ENCODE measurements around the gene FCGR1A.
"Not testable (repeated sequence)": the region's sequence is repeated elsewhere in the genome, so short reads cannot be mapped to it uniquely, and the experiment has no call there.

The FCGR1A gene

DNA sequence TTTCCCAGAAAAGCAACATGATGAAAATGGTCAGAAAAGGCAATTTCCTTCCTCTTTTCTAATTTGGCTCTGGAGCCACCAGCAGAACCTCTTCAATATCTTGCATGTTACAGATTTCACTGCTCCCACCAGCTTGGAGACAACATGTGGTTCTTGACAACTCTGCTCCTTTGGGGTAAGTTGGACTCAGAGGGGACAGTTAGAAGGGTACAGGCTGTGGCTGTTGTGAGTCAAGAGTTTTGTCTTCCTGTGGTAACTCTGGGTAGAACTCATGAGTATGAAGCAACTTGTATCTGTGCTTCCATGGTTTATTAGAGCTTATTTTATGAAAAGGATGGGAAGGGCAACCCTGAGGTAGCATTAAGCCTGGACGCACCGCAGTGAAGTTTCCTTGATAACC is at the start of gene FCGR1A:
FCGR1A (plus strand) TSS at position 95 of the 400 bp plus-strand sequence; CDS start at position 145, 50 bp downstream.
- not testable (repeated sequence) for DNase-seq (ENCODE audit: low read depth, low spot score); H3K27ac ChIP-seq

DNA sequence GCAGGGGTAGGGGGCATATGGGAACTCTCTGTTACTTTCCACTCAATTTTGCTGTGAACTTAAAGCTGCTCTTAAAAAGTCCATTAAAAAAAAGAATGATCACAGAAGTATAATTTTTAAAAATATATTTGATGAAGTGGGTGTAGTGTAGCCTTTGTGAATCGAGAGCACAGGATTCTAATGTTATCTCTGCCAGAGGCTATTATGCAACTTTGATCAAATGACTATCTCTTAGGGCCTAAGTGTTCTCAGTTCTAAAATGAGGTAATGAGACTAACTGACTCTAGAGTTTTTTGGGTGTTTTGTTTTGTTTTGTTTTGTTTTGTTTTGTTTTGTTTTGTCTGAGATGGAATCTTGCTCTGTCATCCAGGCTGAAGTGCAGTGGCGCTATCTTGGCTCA is 49.7 kb upstream of the FCGR1A start:
- not testable (repeated sequence) for H3K27ac ChIP-seq; DNase-seq (ENCODE audit: low read depth, low spot score)

DNA sequence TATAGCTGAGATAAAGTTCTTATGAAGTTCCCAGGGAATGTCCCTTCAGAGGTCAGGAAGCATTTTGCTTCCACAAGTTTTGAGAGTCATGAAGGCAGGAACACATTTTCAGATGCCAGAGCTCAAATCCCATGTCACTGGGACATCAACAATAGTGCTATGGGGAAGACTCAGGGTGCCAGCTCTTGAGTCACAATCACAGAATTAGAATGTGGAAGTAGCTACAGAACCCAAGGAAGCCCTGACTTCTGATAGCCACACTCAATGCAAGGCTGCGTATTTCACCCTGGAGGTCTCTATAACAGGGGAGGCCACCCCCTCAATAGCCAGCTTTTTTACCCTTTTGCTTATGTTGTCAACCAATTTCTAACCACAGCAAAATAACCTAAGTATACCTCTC is 47.8 kb upstream of the FCGR1A start:
- DNase-seq (ENCODE audit: low read depth, low spot score); H3K27ac ChIP-seq: not testable (repeated sequence)

DNA sequence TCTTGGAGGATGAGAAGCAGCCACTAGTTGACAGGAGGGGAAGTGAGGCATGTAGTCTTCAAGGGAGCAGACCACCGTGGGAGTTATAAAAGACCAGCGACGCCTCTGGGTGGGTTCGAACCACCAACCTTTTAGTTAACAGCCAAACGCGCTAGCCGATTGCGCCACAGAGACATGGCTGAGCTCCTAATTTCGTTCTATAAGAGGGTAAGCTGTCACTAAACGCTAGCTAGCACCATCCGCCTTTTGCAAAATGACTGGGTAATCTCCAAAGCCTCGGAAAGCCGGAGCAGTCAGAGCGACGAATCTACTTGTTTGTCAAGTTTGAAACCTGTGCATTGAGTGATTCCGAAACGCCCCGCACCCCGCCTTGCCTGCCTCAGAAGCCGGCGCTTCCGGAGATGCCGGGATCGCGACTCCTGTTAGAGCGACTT is 42.3 kb upstream of the FCGR1A start:
- H3K27ac ChIP-seq; DNase-seq (ENCODE audit: low read depth, low spot score): not testable (repeated sequence)

DNA sequence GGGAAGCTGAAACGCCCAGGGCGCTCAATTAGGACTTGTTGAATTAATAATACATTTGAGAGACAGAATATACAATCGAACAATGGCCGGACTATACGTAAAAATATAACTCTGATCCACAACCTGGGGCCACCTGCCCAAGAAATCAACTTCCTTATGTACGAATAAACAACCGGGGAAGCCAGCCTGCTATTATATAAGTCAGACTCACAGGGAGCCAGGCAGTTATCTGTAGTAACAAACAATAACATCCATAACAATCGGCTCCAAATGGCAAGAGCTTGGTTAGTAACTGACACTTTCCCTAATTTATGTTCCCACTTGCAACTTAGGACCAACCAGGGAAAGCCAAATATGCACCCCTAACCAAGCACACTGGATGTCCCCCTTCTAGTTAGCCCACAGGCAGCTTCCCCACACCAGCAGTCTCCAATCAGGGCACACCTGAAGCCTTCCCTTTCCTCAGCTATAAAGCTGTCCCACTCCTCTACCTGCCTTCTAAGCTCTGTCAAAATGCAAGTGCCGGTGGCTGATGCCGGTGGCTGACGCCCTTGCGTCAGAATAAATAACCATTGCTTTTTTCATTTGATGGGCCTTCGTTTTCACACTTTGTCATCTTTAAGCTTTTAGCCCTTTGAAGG is 41.8 kb upstream of the FCGR1A start:
- not testable (repeated sequence) for DNase-seq (ENCODE audit: low read depth, low spot score); H3K27ac ChIP-seq

DNA sequence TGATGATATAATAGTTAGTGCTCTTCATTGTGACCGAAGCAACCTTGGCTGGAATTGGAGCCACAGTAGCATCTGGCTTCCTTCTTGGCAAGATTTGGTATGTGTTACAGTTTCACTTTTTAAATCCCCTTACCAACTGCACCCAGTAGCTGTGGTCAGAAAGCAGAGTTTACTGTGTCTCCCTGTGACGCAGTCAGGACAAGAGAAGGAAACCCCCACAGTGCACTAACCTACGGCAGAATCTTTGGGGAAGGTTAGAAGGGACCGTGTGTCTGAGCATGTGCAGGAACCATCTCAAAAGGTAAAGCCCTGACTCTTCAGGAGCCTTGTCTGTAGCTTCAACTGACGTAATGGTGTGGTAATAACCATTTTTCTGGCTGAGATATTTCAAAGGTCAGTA is 40.6 kb upstream of the FCGR1A start:
- not testable (repeated sequence) for H3K27ac ChIP-seq; DNase-seq (ENCODE audit: low read depth, low spot score)

DNA sequence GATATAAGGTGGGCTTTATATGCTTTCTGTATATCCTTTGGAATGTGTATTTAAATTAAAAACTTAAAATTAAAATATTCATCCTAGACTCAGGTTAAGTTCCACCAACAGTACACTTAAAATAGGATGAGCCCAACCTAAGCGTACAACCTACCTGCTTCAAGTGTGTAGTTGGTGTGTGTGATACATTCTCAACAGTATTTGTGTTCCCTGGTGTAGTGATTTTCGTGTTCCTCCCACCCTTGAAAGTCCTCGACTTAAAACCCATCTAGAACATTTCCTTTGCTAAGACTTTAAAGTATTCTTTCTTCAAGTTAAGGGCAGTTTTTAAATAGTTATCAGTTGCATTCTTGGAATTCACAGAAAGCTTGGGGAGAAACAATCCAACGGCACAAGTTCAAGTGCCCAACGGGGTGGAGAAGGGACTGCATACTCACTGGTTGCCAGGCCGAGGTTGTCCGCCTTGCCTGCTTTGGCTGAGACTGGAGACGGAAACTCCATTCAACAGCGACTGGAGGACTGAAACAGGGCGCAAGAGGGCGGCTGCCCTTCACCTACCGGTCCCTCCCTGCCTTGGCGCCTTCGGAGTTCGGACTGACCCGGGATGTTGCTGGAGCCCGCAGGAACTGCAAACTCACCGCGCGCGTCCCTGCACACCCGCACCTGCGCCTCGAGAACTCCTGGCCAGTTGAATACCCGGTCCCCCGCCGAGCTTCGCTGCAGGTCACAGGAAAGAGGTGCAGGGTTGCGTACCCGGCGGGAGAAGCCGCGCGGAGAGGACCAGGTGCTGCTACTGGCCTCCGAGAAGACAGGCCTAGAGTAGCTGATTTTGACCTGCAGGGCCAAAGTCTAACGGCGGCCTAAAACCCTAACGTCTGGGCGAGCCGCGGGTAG is 35.8 kb upstream of the FCGR1A start:
- not testable (repeated sequence) for DNase-seq (ENCODE audit: low read depth, low spot score)

DNA sequence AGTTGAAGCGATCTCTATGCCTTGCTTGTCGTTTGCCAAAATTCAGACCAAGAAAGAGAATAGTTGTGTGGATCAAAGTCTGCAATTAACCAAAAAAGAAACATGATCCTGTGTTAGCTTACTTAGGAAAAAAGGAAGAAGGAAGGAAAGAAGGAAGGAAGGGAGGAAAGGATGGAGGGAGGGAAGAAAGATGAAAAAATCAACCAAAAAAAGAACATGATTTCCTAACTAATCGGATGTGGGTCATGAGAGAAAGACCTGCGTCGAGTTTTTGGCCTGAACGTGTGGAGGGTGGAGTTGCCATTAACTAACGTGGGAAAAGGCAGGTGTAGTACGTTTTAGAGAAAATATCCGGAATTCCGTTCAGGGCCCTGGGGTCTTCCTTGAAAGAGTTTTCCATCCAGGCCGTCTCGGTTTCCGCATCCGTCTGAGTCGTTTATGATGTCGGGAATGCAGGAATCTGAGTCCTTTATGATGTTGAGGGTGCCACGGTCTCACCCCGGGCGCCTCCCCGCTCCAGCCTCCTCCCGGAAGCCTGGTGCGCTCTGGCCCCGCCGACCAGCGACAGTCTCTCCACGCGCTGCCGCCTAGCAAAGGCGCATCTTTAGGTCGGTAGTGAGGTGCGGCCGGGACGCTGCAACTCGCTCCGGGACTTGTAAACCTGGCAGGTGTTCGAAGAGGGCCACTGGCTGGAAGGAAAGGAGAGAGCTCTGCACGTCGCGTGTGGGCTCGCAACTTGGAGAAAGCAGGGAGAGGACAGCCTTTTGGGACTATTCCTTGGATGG is 34.9 kb upstream of the FCGR1A start:
- H3K27ac ChIP-seq; DNase-seq (ENCODE audit: low read depth, low spot score): not testable (repeated sequence)

More for the DNA sequence above, 35.8 kb upstream of the FCGR1A start:
- H3K27ac ChIP-seq = not testable (repeated sequence)

DNA sequence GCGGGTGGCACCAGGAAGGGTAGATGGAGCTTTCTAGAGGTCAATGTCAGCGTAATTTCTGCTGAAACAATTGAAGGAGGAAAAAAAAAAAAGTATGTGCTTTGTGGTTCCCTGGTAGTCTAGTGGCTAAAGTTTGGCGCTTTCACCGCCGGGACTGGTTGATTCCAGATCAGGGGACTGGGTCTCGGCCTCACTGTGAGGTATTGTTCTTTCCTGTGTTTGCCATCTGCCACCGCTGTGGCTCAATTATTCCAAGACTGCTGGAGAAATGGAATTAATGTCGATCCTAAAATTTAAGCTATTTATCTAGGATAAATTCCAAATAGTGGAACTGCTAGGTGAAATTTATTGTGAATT is 34.4 kb upstream of the FCGR1A start:
- not testable (repeated sequence) for H3K27ac ChIP-seq; DNase-seq (ENCODE audit: low read depth, low spot score)

DNA sequence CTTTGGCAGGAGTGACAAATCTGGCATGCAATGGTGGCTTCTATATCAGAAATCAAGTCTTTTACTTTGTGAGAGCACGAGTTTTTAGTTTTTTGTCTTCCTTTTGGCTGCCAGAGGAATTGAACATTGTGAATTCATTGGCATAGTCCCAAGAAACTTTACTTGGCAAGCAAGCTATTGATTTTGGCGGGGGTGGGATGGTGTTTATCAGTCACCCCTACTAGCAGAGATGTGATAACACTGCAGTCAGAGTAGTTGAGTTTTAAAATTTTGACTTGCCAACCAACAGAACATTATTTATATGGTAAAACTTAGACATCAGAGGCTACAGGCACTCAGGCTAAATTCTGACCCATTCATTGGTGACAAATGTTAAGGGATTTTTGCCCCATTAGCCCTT is 31.9 kb upstream of the FCGR1A start:
- H3K27ac ChIP-seq; DNase-seq (ENCODE audit: low read depth, low spot score): not testable (repeated sequence)

DNA sequence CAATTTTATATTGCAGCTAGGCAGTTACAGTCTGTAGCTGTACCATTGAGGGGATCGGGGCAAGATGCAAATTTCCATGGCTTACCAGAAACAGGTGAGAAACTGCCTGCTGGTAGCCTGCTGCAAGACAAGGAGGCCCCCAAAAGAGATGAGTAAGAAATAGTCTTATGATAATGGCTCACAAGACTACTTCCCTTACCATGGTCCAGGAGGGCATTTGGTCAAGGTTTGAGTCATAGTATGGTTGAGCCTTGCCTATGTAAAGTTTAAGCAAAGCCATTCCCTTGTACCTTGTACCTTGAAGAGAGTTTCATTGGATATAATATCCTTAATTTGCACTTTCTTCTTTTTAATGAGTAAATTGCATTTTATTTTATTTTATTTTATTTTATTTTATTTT is 30.3 kb upstream of the FCGR1A start:
- DNase-seq (ENCODE audit: low read depth, low spot score); H3K27ac ChIP-seq: not testable (repeated sequence)

DNA sequence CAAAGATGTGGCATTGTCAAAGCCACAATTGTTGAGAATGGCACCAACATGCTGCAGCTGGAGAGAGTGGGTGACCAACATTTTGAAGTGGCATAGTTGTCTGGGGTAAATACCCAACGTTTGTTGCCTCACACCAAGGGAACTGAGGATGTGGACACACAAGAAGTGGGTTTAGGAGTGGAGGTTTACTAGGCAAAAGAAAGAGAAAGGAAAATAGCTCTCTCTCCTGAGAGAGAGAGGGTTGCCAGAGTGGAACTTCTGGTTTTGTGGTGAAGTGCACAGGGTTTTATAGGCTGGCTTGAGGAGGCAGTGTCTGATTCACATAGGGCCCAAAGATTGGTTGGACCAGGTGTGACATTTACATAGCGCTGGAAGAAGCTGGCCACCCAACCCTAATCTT is 29.0 kb upstream of the FCGR1A start:
- H3K27ac ChIP-seq; DNase-seq (ENCODE audit: low read depth, low spot score): not testable (repeated sequence)

DNA sequence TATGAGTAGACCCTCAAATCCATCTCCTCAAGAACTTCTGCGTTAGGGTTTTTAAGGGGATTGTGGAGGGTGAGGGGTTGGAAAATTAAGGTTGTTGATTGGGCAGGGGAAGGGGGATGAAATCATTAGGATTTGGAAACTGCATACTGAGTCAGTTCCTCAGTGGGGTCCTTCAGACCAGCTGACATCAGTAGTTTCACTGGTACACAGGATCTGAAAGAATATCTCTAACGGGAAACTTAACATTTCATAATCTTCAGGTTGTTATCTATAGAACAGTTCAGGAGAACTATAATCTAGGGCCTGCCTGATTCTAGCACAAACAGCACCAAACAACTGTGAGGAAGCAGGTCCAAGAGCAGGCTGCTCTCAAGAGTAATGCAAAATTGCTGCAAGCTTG is 27.2 kb upstream of the FCGR1A start:
- H3K27ac ChIP-seq; DNase-seq (ENCODE audit: low read depth, low spot score): not testable (repeated sequence)

DNA sequence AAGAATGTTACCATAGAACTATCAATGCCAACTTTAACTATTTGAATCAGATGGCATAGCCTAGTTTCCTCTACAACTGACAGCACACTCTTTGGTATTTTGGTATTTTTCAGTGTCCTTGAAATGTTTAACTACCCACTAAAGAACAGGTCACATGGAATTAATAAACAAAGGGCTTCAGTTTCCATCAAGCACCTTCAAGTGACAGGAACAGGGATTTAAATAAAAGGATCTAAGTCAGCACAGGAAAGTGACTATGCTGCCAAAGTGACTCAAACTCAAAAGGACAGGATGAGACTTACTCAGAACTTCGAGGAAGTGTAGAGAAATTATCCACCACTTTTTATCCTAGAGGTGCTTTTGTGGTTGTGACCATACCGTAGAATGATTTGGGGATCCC is 20.2 kb upstream of the FCGR1A start:
- DNase-seq (ENCODE audit: low read depth, low spot score); H3K27ac ChIP-seq: not testable (repeated sequence)

DNA sequence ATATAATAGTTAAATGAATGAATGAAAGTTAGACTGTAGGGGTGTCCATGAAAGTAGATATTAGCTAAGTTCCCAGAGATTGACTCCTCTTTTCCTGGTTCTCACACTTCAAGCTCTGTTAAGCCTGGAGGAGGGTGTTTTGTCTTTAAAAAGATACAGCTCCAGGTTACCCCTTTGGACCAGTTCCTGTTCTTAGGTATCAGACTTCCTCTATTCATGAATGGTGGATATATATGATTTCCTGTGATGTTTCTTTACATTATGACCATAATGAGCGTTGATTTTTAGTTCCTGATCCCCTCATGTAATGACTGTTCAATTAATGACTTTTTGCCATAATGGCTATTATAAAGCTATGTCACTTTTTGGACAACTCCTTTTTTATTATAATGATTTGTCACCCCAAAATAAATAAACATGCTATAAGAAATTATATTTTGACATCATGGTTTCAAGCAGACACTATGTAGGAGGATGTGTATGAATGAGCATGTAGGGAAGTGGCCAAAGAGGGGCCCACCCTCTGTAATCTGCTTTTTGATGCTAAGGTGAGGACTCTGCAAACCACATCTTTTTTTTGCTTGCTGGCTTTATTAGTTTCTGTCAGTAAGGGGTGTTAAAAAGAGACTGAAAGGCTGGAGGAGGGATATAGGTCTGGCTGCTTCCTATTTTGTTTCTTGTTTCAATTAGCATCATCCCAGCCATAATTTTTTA is 18.2 kb upstream of the FCGR1A start:
- DNase-seq (ENCODE audit: low read depth, low spot score) = not testable (repeated sequence)

DNA sequence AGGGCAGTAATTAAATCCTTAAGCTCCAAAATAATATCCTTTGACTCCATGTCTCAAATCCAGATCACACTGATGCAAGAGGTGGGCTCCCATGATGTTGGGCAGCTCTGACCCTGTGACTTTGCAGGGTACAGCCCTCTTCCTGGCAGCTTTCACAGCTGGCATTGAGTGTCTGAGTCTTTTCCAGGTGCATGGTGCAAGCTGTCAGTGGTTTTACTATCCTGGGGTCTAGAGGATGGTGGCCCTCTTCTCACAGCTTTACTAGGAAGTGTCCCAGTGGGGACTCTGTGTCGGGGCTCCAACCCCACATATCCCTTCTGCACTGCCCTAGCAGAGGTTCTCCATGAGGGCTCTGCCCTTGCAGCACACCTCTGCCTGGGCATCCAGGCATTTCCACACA is 16.3 kb upstream of the FCGR1A start:
- not testable (repeated sequence) for H3K27ac ChIP-seq; DNase-seq (ENCODE audit: low read depth, low spot score)

More for the DNA sequence above, 18.2 kb upstream of the FCGR1A start:
- not testable (repeated sequence) for H3K27ac ChIP-seq

DNA sequence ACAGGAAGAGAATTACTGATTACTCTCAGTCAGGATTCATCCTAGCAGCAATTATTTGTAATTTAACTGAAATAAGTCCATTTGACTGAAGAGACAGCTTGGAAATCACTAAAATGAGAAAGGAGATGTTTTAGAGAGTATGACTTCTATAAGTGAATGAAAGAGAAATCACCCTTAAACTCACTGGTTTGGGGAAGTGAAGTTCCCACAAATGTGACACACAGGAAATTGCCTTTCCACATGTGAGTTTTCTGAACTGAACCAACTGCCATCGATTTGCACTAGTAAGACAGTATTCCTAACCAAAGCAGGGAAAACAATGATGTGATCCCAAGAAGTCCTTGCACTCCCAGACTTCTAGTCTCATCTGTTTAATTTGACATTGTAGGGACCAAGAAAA is 13.3 kb upstream of the FCGR1A start:
- DNase-seq (ENCODE audit: low read depth, low spot score); H3K27ac ChIP-seq: not testable (repeated sequence)

DNA sequence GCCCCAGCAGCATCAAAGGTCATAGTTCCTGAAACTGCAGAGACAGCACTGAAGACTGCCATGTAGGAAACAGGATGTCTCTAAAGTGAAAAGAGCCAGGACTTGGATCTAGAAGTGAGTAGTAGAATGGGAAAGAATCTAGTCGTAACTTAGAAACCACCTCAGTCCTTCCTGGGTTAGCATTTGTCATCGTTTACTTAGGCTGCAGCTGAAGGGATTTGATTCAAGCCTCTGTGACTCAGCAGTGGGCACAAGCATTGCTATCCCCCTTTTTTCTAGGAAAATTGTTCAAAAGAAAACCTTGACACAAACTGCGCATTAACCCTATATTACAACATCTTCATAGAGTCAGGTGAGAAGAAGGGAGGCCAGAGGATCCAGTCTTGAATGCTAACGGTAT is 11.8 kb upstream of the FCGR1A start:
- not testable (repeated sequence) for DNase-seq (ENCODE audit: low read depth, low spot score); H3K27ac ChIP-seq

DNA sequence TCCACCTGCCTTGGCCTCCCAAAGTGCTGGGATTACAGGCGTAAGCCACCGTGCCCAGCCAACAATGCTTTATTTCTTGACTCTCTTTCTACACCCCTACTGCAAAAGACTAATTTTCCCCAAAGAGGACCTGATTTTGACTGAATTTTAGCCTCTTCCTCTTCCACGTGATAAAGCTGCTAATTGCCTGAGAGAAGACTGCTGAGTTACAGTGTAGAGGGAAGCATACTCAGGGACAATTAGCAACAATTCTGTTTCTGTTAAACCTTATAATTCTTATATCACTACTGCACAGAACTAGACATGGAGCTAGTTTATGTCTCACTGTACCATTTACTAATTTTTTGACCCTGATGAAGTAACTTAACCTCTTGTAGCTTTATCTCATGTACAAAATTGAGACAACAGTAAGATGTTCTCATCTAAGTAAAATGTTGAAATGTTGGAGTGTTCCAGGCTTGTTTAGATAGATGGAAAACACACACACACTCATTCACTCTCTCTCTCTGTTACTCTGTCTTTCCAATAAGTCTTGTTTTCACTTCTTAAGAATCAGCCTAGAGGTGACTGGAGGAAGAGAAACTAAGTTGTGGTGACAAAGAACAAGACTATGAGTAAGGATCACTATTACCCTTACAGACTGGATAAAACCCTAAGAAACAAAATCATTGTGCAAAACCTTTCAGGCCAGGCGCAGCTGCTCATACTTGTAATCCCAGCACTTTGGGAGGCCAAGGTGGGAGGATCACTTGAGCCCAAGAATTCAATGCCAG is 10.7 kb upstream of the FCGR1A start:
- not testable (repeated sequence) for DNase-seq (ENCODE audit: low read depth, low spot score)

More for the DNA sequence above, 10.7 kb upstream of the FCGR1A start:
- H3K27ac ChIP-seq = not testable (repeated sequence)

Data from epithelial cell of prostate (primary cell).